Skeletal muscle satellite cell (primary cell): ENCODE results near the gene TNFRSF19.

ENCODE experiments used
- H3K27me3 ChIP-seq: 2 replicates; pipeline ENCODE4 v1.7.0; 2013; ENCODE audit warnings: low read length; ENCODE audit not compliant: control insufficient read depth, insufficient read depth
- H3K36me3 ChIP-seq: 2 replicates; pipeline ENCODE4 v1.7.0; 2013; ENCODE audit warnings: mild to moderate bottlenecking, control low read depth, low read length; ENCODE audit not compliant: insufficient read depth
- H3K4me1 ChIP-seq: 2 replicates; pipeline ENCODE4 v1.7.0; 2013; ENCODE audit warnings: low read length; ENCODE audit not compliant: control insufficient read depth, insufficient read depth
- H3K4me2 ChIP-seq: 2 replicates; pipeline ENCODE4 v1.7.0; 2013; ENCODE audit warnings: mild to moderate bottlenecking, low read length
- H3K4me3 ChIP-seq: 2 replicates; pipeline ENCODE4 v1.7.0; 2013; ENCODE audit warnings: low read length
- H3K9ac ChIP-seq: 2 replicates; pipeline ENCODE4 v1.7.0; 2013; ENCODE audit warnings: mild to moderate bottlenecking, low read depth, low read length, moderate library complexity
- H3K9me3 ChIP-seq: replicated peaks from 2 replicates; pipeline ENCODE4 v1.7.0; 2013; ENCODE audit warnings: mild to moderate bottlenecking, control low read depth, low read length

The TNFRSF19 gene

GRCh38 chr13:23620613-23621315, 50.6 kb downstream of the TNFRSF19 start:
- Histone ChIP-seq H3K4me2 (peak overlapping the region; percentile 2), H3K4me1 (peaks cover 40% of the 10 kb centered on the region), H3K4me3 (no peak overlapping the region), H3K36me3 (no peaks in the 10 kb centered on the region), H3K9me3 (peaks cover 3% of the 10 kb centered on the region), H3K9ac (peak overlapping the region; percentile 9), H3K27me3 (no peaks in the 10 kb centered on the region)

DNA sequence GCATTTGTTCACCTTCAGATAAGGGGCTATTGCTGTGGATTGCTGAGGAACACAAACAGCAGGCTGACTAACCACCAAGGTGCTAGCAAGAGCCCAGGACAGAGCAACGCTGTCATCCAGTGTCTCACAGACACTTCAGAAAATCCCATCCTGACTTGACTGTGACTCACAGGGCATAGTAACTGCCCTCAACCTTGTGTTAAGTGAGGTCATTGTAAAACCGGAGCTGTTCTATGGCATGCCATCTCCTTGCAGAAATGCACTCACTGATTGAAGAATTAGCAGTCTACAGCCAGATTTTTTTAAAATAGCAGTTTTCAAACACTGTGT, 51.1 kb downstream of the TNFRSF19 start:
- H3K27me3 ChIP-seq: no peaks in the 10 kb centered on the region
- H3K9ac ChIP-seq: peak overlapping the region; percentile 9
- peaks cover 3% of the 10 kb centered on the region for H3K9me3 ChIP-seq
- H3K4me1 ChIP-seq: peaks cover 40% of the 10 kb centered on the region
- H3K4me3 ChIP-seq: no peak overlapping the region
- no peaks in the 10 kb centered on the region for H3K36me3 ChIP-seq
- H3K4me2 ChIP-seq: peak overlapping the region; percentile 2

GRCh38 chr13:23622985-23623384, 52.8 kb downstream of the TNFRSF19 start:
- no peaks in the 10 kb centered on the region for H3K27me3 ChIP-seq
- H3K4me3 ChIP-seq: no peak overlapping the region
- H3K4me1 ChIP-seq: peaks cover 28% of the 10 kb centered on the region
- H3K4me2 ChIP-seq: no peak overlapping the region
- H3K36me3 ChIP-seq: no peaks in the 10 kb centered on the region
- H3K9ac ChIP-seq: no peak overlapping the region
- peaks cover 3% of the 10 kb centered on the region for H3K9me3 ChIP-seq

- H3K4me2 ChIP-seq: no peak overlapping the region
These were observed 53.2 kb downstream of the TNFRSF19 start for GRCh38 chr13:23623394-23623793.

DNA sequence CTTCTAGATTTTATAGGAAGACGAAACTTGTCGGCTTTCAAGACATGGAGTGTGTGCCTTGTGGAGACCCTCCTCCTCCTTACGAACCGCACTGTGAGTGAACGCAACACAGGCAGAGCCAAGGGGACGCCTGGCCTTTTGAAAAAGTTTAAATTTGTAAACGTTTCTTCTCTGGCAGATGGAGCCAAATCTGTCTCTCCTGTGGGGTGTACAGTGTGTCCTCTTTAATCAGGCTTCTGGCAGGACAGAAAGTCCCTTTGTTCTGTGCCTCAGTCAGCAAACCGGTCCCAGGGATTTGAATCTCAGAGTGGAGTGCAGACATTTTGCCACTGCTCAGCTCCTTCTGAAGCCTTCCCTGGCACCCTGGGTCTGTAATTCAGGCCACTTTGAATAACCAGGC, 56.5 kb downstream of the TNFRSF19 start:
- Histone ChIP-seq H3K9me3 (peaks cover 3% of the 10 kb centered on the region), H3K4me3 (no peak overlapping the region), H3K36me3 (no peaks in the 10 kb centered on the region), H3K4me1 (no peaks in the 10 kb centered on the region), H3K9ac (no peak overlapping the region), H3K4me2 (no peak overlapping the region), H3K27me3 (no peaks in the 10 kb centered on the region)

More at GRCh38 chr13:23623394-23623793, 53.2 kb downstream of the TNFRSF19 start:
- Histone ChIP-seq H3K27me3 (no peaks in the 10 kb centered on the region), H3K9ac (no peak overlapping the region), H3K4me3 (no peak overlapping the region), H3K36me3 (no peaks in the 10 kb centered on the region), H3K4me1 (peaks cover 24% of the 10 kb centered on the region), H3K9me3 (peaks cover 3% of the 10 kb centered on the region)

GRCh38 chr13:23627410-23627809, 57.2 kb downstream of the TNFRSF19 start:
- H3K4me2 ChIP-seq: no peak overlapping the region
- H3K4me3 ChIP-seq: no peak overlapping the region
- H3K9ac ChIP-seq: no peak overlapping the region
- no peaks in the 10 kb centered on the region for H3K4me1 ChIP-seq
- no peaks in the 10 kb centered on the region for H3K36me3 ChIP-seq
- peaks cover 3% of the 10 kb centered on the region for H3K9me3 ChIP-seq
- no peaks in the 10 kb centered on the region for H3K27me3 ChIP-seq

GRCh38 chr13:23628250-23628649, 58.0 kb downstream of the TNFRSF19 start:
- Histone ChIP-seq H3K9ac (no peak overlapping the region), H3K4me3 (no peak overlapping the region), H3K4me1 (no peaks in the 10 kb centered on the region), H3K27me3 (no peaks in the 10 kb centered on the region), H3K36me3 (no peaks in the 10 kb centered on the region), H3K9me3 (peaks cover 3% of the 10 kb centered on the region), H3K4me2 (no peak overlapping the region)

- Histone ChIP-seq H3K4me2 (no peak overlapping the region), H3K36me3 (no peaks in the 10 kb centered on the region), H3K9ac (no peak overlapping the region), H3K9me3 (no peaks in the 10 kb centered on the region), H3K4me3 (no peak overlapping the region), H3K4me1 (no peaks in the 10 kb centered on the region), H3K27me3 (no peaks in the 10 kb centered on the region)
These were observed 58.8 kb downstream of the TNFRSF19 start for GRCh38 chr13:23628765-23629565.

DNA sequence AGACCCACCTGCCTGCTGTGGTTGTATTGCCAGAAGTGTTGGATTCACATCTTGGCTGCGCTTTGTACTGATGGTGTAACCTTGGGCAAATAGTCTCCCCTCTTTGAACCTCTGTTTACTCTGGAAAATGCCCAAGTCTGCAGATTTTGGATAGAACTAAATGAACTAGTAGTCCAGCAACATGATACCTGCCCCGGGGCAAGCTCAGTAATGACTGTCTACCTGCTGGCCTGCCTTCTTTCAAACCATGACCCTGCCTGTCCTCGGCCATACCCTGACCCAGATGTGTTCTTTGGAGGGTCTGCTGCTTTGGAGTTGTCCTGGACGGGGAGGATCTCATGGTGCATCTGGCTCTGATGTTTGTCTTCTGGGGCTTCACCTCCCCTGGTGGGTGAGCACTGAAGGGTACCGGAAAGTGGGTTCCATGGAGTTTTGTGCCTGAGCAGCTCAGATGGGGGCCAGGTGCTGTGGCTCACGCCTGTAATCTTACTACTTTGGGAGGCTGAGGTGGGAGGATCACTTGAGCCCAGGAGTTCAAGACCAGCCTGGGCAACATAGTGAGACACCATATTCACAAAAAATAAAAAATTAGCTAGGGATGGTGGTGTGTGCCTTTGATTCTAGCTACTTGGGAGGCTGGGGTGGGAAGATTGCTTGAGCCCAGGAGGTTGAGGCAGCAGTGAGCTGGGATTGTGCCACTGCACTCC, 59.5 kb downstream of the TNFRSF19 start:
- H3K4me1 ChIP-seq: no peaks in the 10 kb centered on the region
- no peak overlapping the region for H3K4me3 ChIP-seq
- no peaks in the 10 kb centered on the region for H3K27me3 ChIP-seq
- no peaks in the 10 kb centered on the region for H3K36me3 ChIP-seq
- H3K9me3 ChIP-seq: no peaks in the 10 kb centered on the region
- H3K9ac ChIP-seq: no peak overlapping the region
- H3K4me2 ChIP-seq: no peak overlapping the region

- H3K9me3 ChIP-seq: no peaks in the 10 kb centered on the region
These were observed 60.3 kb downstream of the TNFRSF19 start for GRCh38 chr13:23630349-23631093.

More at GRCh38 chr13:23630349-23631093, 60.3 kb downstream of the TNFRSF19 start:
- no peak overlapping the region for H3K9ac ChIP-seq
- H3K36me3 ChIP-seq: no peaks in the 10 kb centered on the region
- no peaks in the 10 kb centered on the region for H3K4me1 ChIP-seq
- no peak overlapping the region for H3K4me3 ChIP-seq
- no peak overlapping the region for H3K4me2 ChIP-seq
- no peaks in the 10 kb centered on the region for H3K27me3 ChIP-seq
